ENCODE results near the gene PLD6. TPM values are rescaled to one million over a fixed set of nuclear protein-coding genes. Genes with fewer than 3 reads are reported as not detected.
A peak's percentile ranks its signal among the peaks of the same experiment; 100 is the strongest.
"Not testable (repeated sequence)": the region's sequence is repeated elsewhere in the genome, so short reads cannot be mapped to it uniquely, and the experiment has no call there.

The PLD6 gene
- total RNA-seq, 1 experiment from 2014 or later: 15.5 TPM

- BruUV-seq (replicated peaks): no TSS peak
- CTCF ChIA-PET: no interaction called here
- TF ChIP-seq EZH2 (IDR thresholded peaks at IDR 0.05; ENCODE audit: borderline replicate concordance, low read depth, low read length, poor library complexity, severe bottlenecking) (no peak), CTCF (conservative IDR thresholded peaks at IDR 0.05; ENCODE audit: low read depth, low read length) (no peak)
Observed at GRCh38 chr17:17186051-17186450, 20.1 kb downstream of the PLD6 start.

GRCh38 chr17:17184985-17185757 is 21.0 kb downstream of the PLD6 start:
- peaks cover 46% of the 10 kb centered on the region for H3K36me3 ChIP-seq (ENCODE audit: insufficient read depth, low read length, poor library complexity, severe bottlenecking)
- H3K27ac ChIP-seq (ENCODE audit: low read depth, low read length, poor library complexity, severe bottlenecking): not testable (repeated sequence)

More at GRCh38 chr17:17186051-17186450, 20.1 kb downstream of the PLD6 start:
- no peaks in the 10 kb centered on the region for H3K27me3 ChIP-seq (replicated peaks; ENCODE audit: insufficient read depth, low read depth, low read length, poor library complexity)
- H3K27ac ChIP-seq (ENCODE audit: low read depth, low read length, poor library complexity, severe bottlenecking): no peak overlapping the region
- H3K4me1 ChIP-seq (ENCODE audit: insufficient read depth, low read length, poor library complexity, severe bottlenecking): no peaks in the 10 kb centered on the region
- no peak overlapping the region for H3K4me3 ChIP-seq (ENCODE audit: low read depth, low read length, poor library complexity, severe bottlenecking)
- DNase-seq (ENCODE audit: low spot score): no peak
- intact Hi-C loops (cut with micrococcal nuclease; ENCODE audit: unreplicated experiment): no loop called here
- POLR2A ChIA-PET (ENCODE audit: low non-redundant PET): no interaction called here
- no peaks in the 10 kb centered on the region for H3K9me3 ChIP-seq (ENCODE audit: low read depth, low read length, poor library complexity, severe bottlenecking)
- H3K36me3 ChIP-seq (ENCODE audit: insufficient read depth, low read length, poor library complexity, severe bottlenecking): peaks cover 37% of the 10 kb centered on the region

GRCh38 chr17:17183744-17184143 is 22.4 kb downstream of the PLD6 start:
- CTCF ChIA-PET: no interaction called here
- Histone ChIP-seq H3K27ac (ENCODE audit: low read depth, low read length, poor library complexity, severe bottlenecking) (no peak overlapping the region), H3K27me3 (replicated peaks; ENCODE audit: insufficient read depth, low read depth, low read length, poor library complexity) (no peaks in the 10 kb centered on the region), H3K4me3 (ENCODE audit: low read depth, low read length, poor library complexity, severe bottlenecking) (no peak overlapping the region), H3K9me3 (ENCODE audit: low read depth, low read length, poor library complexity, severe bottlenecking) (no peaks in the 10 kb centered on the region), H3K4me1 (ENCODE audit: insufficient read depth, low read length, poor library complexity, severe bottlenecking) (no peaks in the 10 kb centered on the region), H3K36me3 (ENCODE audit: insufficient read depth, low read length, poor library complexity, severe bottlenecking) (peaks cover 56% of the 10 kb centered on the region)
- no peak for DNase-seq (ENCODE audit: low spot score)
- no peak for TF ChIP-seq CTCF (conservative IDR thresholded peaks at IDR 0.05; ENCODE audit: low read depth, low read length)
- TF ChIP-seq EZH2 (IDR thresholded peaks at IDR 0.05; ENCODE audit: borderline replicate concordance, low read depth, low read length, poor library complexity, severe bottlenecking): no peak
- POLR2A ChIA-PET (ENCODE audit: low non-redundant PET): no interaction called here
- no TSS peak for BruUV-seq (replicated peaks)
- intact Hi-C loops (cut with micrococcal nuclease; ENCODE audit: unreplicated experiment): no loop called here

More at GRCh38 chr17:17184985-17185757, 21.0 kb downstream of the PLD6 start:
- H3K9me3 ChIP-seq (ENCODE audit: low read depth, low read length, poor library complexity, severe bottlenecking); intact Hi-C loops (cut with micrococcal nuclease; ENCODE audit: unreplicated experiment); DNase-seq (ENCODE audit: low spot score); H3K27me3 ChIP-seq (replicated peaks; ENCODE audit: insufficient read depth, low read depth, low read length, poor library complexity); H3K4me1 ChIP-seq (ENCODE audit: insufficient read depth, low read length, poor library complexity, severe bottlenecking); H3K4me3 ChIP-seq (ENCODE audit: low read depth, low read length, poor library complexity, severe bottlenecking); POLR2A ChIA-PET (ENCODE audit: low non-redundant PET); CTCF ChIA-PET: not testable (repeated sequence)
- TSS peak; percentile 49 for BruUV-seq (replicated peaks)
